Stimulated activated CD8-positive, alpha-beta memory T cell treated with anti-CD3 and anti-CD28 coated beads, Interleukin-12 subunit alpha, Interleukin-12 subunit beta, amount 100 ng/mL, for 4 hours (primary cell): Measurements from ENCODE around the gene ALG9.

Source experiments
- DNase-seq: peaks from one replicate; pipeline ENCODE4 v3.0.0-alpha.2; 2020; ENCODE audit warnings: low read depth

The ALG9 gene

GRCh38 chr11:111835665-111836064 lies 35.7 kb downstream of the ALG9 start:
- no peak for DNase-seq

- no peak for DNase-seq
Measured at GRCh38 chr11:111834432-111835163, 36.8 kb downstream of the ALG9 start.

- DNase-seq = no peak
Measured at GRCh38 chr11:111833524-111833923, 37.9 kb downstream of the ALG9 start.

GRCh38 chr11:111829185-111829968 lies 42.0 kb downstream of the ALG9 start:
- DNase-seq = no peak

- no peak for DNase-seq
Measured at GRCh38 chr11:111826322-111826950, 44.9 kb downstream of the ALG9 start.

- DNase-seq = no peak
Measured at GRCh38 chr11:111823629-111824028, 47.8 kb downstream of the ALG9 start.

GRCh38 chr11:111823131-111823530 lies 48.2 kb downstream of the ALG9 start:
- no peak for DNase-seq

GRCh38 chr11:111819829-111820237 lies 51.5 kb downstream of the ALG9 start:
- no peak for DNase-seq

GRCh38 chr11:111819161-111819828 lies 52.1 kb downstream of the ALG9 start:
- no peak for DNase-seq

- no peak for DNase-seq
Measured at GRCh38 chr11:111815489-111815888, 55.9 kb downstream of the ALG9 start.

GRCh38 chr11:111814557-111815320 lies 56.6 kb downstream of the ALG9 start:
- DNase-seq = no peak

GRCh38 chr11:111814106-111814505 lies 57.3 kb downstream of the ALG9 start:
- no peak for DNase-seq

GRCh38 chr11:111812211-111812610 lies 59.2 kb downstream of the ALG9 start:
- DNase-seq = no peak

- no peak for DNase-seq
Measured at GRCh38 chr11:111811445-111811844, 59.9 kb downstream of the ALG9 start.

GRCh38 chr11:111808834-111809233 lies 62.5 kb downstream of the ALG9 start:
- DNase-seq = no peak

GRCh38 chr11:111808063-111808588 lies 63.3 kb downstream of the ALG9 start:
- no peak for DNase-seq

- no peak for DNase-seq
Measured at GRCh38 chr11:111807076-111807475, 64.3 kb downstream of the ALG9 start.

- DNase-seq = no peak
Measured at GRCh38 chr11:111801135-111801534, 70.2 kb downstream of the ALG9 start.

- no peak for DNase-seq
Measured at GRCh38 chr11:111798279-111798678, 73.1 kb downstream of the ALG9 start.

GRCh38 chr11:111797145-111797581 lies 74.2 kb downstream of the ALG9 start:
- DNase-seq = no peak

GRCh38 chr11:111796696-111797095 lies 74.7 kb downstream of the ALG9 start:
- DNase-seq = no peak
